CD4-positive, alpha-beta T cell treated with Interferon alpha-2 for 1 hour (primary cell): ENCODE results near the gene NOL12.
A peak's percentile ranks its signal among the peaks of the same experiment; 100 is the strongest.
"Not testable (repeated sequence)": the region's sequence is repeated elsewhere in the genome, so short reads cannot be mapped to it uniquely, and the experiment has no call there.

Experiments used
- DNase-seq, 2 donors: peaks; one replicate each; pipeline ENCODE4 v3.0.0-alpha.2; 2020 to 2022

Gene NOL12

GRCh38 chr22:37680191-37680851, 5.8 kb upstream of the NOL12 start:
- no peak for DNase-seq

- DNase-seq = no peak
Observed at GRCh38 chr22:37681001-37681424, 5.1 kb upstream of the NOL12 start.

- peak; percentile 73 to 83 for DNase-seq
Observed at GRCh38 chr22:37681556-37682049, 4.5 kb upstream of the NOL12 start.

- no peak for DNase-seq
Observed at GRCh38 chr22:37684803-37685615, 1.1 kb upstream of the NOL12 start.

- no peak for DNase-seq
Observed at GRCh38 chr22:37690407-37690806, 4.3 kb downstream of the NOL12 start.

- DNase-seq = no peak
Observed at GRCh38 chr22:37690901-37691504, 4.9 kb downstream of the NOL12 start.

- no peak for DNase-seq
Observed at GRCh38 chr22:37692627-37693285, 6.6 kb downstream of the NOL12 start.

- not testable (repeated sequence) for DNase-seq
Observed at GRCh38 chr22:37694131-37694530, 8.0 kb downstream of the NOL12 start.

- DNase-seq = not testable (repeated sequence)
Observed at GRCh38 chr22:37696260-37696656, 10.1 kb downstream of the NOL12 start.

GRCh38 chr22:37696657-37697537, 10.8 kb downstream of the NOL12 start, which contains the start of gene TRIOBP:
TSS of gene TRIOBP (plus strand) at chr22:37697048. CDS start at chr22:37701366, 4,318 bp downstream.
- peak; percentile 86 to 87 for DNase-seq

GRCh38 chr22:37697538-37697835, 11.3 kb downstream of the NOL12 start:
- no peak for DNase-seq

GRCh38 chr22:37701141-37701786, 15.1 kb downstream of the NOL12 start:
- no peak for DNase-seq

GRCh38 chr22:37703906-37704305, 17.8 kb downstream of the NOL12 start:
- no peak for DNase-seq

- DNase-seq = no peak
Observed at GRCh38 chr22:37704645-37705044, 18.5 kb downstream of the NOL12 start.

GRCh38 chr22:37705205-37705604, 19.1 kb downstream of the NOL12 start:
- DNase-seq = no peak

GRCh38 chr22:37708580-37709444, 22.7 kb downstream of the NOL12 start:
- DNase-seq = peak in 1 of 2 donors; percentile 12

- no peak for DNase-seq
Observed at GRCh38 chr22:37709445-37709765, 23.3 kb downstream of the NOL12 start.

- DNase-seq = no peak
Observed at GRCh38 chr22:37710675-37711074, 24.5 kb downstream of the NOL12 start.

GRCh38 chr22:37711490-37711889, 25.3 kb downstream of the NOL12 start:
- DNase-seq = no peak

- no peak for DNase-seq
Observed at GRCh38 chr22:37713761-37714160, 27.6 kb downstream of the NOL12 start.

- DNase-seq = no peak
Observed at GRCh38 chr22:37714634-37715033, 28.5 kb downstream of the NOL12 start.
